BE2C (cell line): ENCODE results near the gene CCNE1.

ENCODE experiments used
- DNase-seq: peaks from one replicate; pipeline ENCODE4 v3.0.0-alpha.2; 2020
- H3K27me3 ChIP-seq: fragments of 250-450 bp; sonication (Bioruptor Pico); 2 replicates; pipeline ENCODE4 v1.5.1; 2020; ENCODE audit warnings: mild to moderate bottlenecking
- H3K36me3 ChIP-seq: fragments of 250-450 bp; sonication (Bioruptor Pico); 2 replicates; pipeline ENCODE4 v1.5.1; 2020; ENCODE audit warnings: mild to moderate bottlenecking
- H3K4me1 ChIP-seq: fragments of 250-450 bp; sonication (Bioruptor Pico); 2 replicates; pipeline ENCODE4 v1.5.1; 2020
- H3K4me3 ChIP-seq: 2 replicates; pipeline ENCODE4 v1.5.1; 2011; ENCODE audit warnings: low read depth, low read length
- H3K9me3 ChIP-seq: fragments of 250-450 bp; sonication (Bioruptor Pico); 2 replicates; pipeline ENCODE4 v1.5.1; 2020
- TF ChIP-seq, protein P1 (sequence below): IDR thresholded peaks from 2 replicates; pipeline ENCODE4 v1.5.1; 2012; ENCODE audit warnings: mild to moderate bottlenecking, low read depth, low read length

CCNE1 gene

GRCh38 chr19:29842471-29843179, 30.8 kb downstream of the CCNE1 start:
- H3K9me3 ChIP-seq, result no peaks in the 10 kb centered on the region
- no peak overlapping the region for H3K4me3 ChIP-seq
- no peaks in the 10 kb centered on the region for H3K36me3 ChIP-seq
- H3K27me3 ChIP-seq, result peaks cover 7% of the 10 kb centered on the region
- DNase-seq, result no peak
- TF ChIP-seq, protein P1, sequence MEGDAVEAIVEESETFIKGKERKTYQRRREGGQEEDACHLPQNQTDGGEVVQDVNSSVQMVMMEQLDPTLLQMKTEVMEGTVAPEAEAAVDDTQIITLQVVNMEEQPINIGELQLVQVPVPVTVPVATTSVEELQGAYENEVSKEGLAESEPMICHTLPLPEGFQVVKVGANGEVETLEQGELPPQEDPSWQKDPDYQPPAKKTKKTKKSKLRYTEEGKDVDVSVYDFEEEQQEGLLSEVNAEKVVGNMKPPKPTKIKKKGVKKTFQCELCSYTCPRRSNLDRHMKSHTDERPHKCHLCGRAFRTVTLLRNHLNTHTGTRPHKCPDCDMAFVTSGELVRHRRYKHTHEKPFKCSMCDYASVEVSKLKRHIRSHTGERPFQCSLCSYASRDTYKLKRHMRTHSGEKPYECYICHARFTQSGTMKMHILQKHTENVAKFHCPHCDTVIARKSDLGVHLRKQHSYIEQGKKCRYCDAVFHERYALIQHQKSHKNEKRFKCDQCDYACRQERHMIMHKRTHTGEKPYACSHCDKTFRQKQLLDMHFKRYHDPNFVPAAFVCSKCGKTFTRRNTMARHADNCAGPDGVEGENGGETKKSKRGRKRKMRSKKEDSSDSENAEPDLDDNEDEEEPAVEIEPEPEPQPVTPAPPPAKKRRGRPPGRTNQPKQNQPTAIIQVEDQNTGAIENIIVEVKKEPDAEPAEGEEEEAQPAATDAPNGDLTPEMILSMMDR, result no peak
- no peaks in the 10 kb centered on the region; the same call in 1 of the 2 replicates for H3K4me1 ChIP-seq

GRCh38 chr19:29843180-29844051, 31.6 kb downstream of the CCNE1 start:
- peaks cover 7% of the 10 kb centered on the region for H3K27me3 ChIP-seq
- no peaks in the 10 kb centered on the region for H3K36me3 ChIP-seq
- no peak overlapping the region for H3K4me3 ChIP-seq
- no peaks in the 10 kb centered on the region; the same call in 1 of the 2 replicates for H3K4me1 ChIP-seq
- DNase-seq, result no peak
- H3K9me3 ChIP-seq, result no peaks in the 10 kb centered on the region
- TF ChIP-seq, protein P1, result no peak

DNA sequence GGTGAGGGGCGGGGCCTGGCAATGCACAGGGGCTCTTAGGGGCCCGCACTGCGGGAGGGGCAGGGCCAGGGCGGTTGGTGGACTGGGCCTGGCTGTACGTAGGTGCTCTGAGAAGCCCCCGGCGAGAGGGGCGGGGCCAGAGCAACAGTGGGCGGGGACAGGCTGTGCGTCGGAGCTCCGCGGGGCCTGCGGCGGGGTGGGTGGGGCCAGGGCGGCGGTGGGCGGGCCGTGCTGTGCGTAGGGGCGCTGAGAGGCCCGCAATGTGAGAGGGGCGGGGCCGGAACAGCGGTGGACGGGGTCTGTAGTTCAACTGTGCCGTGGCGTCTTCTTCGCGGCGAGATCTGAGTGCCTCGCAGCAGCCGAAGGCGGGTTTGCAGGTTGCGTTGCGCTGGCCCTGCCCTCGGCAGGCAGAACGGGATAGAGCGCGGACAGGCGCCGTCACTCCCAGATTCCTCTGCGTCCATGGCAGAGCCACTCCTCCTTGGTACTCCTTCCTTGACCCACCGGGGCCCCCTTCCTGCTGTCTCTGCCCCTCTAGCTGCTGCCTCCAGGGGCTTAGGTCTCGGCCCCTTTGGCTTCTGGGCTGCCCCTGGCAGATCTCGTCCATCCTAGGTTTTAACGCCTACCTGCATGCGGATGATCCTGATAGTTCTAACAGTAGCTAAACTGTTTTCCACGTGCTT, 33.2 kb downstream of the CCNE1 start:
- Histone ChIP-seq H3K4me3 (peak overlapping the region; percentile 68), H3K4me1 (no peaks in the 10 kb centered on the region; the same call in 1 of the 2 replicates), H3K27me3 (no peaks in the 10 kb centered on the region; the same call in 1 of the 2 replicates), H3K36me3 (no peaks in the 10 kb centered on the region), H3K9me3 (no peaks in the 10 kb centered on the region)
- DNase-seq, result peak; percentile 97
- TF ChIP-seq, protein P1, result no peak

- TF ChIP-seq, protein P1, result no peak
- H3K36me3 ChIP-seq, result no peaks in the 10 kb centered on the region
- peak overlapping the region; percentile 68 for H3K4me3 ChIP-seq
- no peak for DNase-seq
- no peaks in the 10 kb centered on the region; the same call in 1 of the 2 replicates for H3K4me1 ChIP-seq
- no peaks in the 10 kb centered on the region; the same call in 1 of the 2 replicates for H3K27me3 ChIP-seq
- no peaks in the 10 kb centered on the region for H3K9me3 ChIP-seq
Measured at GRCh38 chr19:29845574-29846176, 33.9 kb downstream of the CCNE1 start.

- Histone ChIP-seq H3K4me1 (no peaks in the 10 kb centered on the region), H3K36me3 (no peaks in the 10 kb centered on the region), H3K4me3 (no peak overlapping the region), H3K9me3 (no peaks in the 10 kb centered on the region), H3K27me3 (no peaks in the 10 kb centered on the region; the same call in none of the 2 replicates)
- DNase-seq, result no peak
- TF ChIP-seq, protein P1, result no peak
Measured at GRCh38 chr19:29849208-29849607, 37.4 kb downstream of the CCNE1 start.
